H1 (cell line): ENCODE data around the gene DECR2.

Source experiments
- POLR2A ChIP-seq, 2 experiments: IDR thresholded peaks; 1 replicate in 1 of 2; 2 replicates in 1 of 2; pipeline ENCODE4 v1.6.1; 2011; ENCODE audit warnings: low read depth in 2 of 2, low read length in 2 of 2, mild to moderate bottlenecking in 2 of 2; ENCODE audit errors: control extremely low read depth in 1 of 2
- SIN3A ChIP-seq, 2 experiments: IDR thresholded peaks in 1 of 2; conservative IDR thresholded peaks in 1 of 2; 2 replicates each; pipeline ENCODE4 v1.6.1; 2011 to 2012; ENCODE audit warnings: low read length in 2 of 2, improper control_type of control experiment in 1 of 2, low read depth in 1 of 2, mild to moderate bottlenecking in 1 of 2
- SP2 ChIP-seq: IDR thresholded peaks from 2 replicates; pipeline ENCODE4 v1.6.1; 2012; ENCODE audit warnings: mild to moderate bottlenecking, low read length, inconsistent platforms
- TF ChIP-seq, protein P1 (sequence below), 3 experiments: IDR thresholded peaks; 1 replicate in 2 of 3; 2 replicates in 1 of 3; pipeline versions ENCODE4 v1.5.1 to v1.6.1; 2011; ENCODE audit warnings: low read length in 3 of 3, mild to moderate bottlenecking in 3 of 3, inconsistent platforms in 2 of 3, low read depth in 1 of 3, moderate library complexity in 1 of 3; ENCODE audit not compliant: insufficient read depth in 1 of 3; ENCODE audit errors: control extremely low read depth in 1 of 3
- TF ChIP-seq, protein P2 (sequence below): IDR thresholded peaks from 2 replicates; pipeline ENCODE4 v1.6.1; 2012; ENCODE audit warnings: inconsistent platforms

DNA sequence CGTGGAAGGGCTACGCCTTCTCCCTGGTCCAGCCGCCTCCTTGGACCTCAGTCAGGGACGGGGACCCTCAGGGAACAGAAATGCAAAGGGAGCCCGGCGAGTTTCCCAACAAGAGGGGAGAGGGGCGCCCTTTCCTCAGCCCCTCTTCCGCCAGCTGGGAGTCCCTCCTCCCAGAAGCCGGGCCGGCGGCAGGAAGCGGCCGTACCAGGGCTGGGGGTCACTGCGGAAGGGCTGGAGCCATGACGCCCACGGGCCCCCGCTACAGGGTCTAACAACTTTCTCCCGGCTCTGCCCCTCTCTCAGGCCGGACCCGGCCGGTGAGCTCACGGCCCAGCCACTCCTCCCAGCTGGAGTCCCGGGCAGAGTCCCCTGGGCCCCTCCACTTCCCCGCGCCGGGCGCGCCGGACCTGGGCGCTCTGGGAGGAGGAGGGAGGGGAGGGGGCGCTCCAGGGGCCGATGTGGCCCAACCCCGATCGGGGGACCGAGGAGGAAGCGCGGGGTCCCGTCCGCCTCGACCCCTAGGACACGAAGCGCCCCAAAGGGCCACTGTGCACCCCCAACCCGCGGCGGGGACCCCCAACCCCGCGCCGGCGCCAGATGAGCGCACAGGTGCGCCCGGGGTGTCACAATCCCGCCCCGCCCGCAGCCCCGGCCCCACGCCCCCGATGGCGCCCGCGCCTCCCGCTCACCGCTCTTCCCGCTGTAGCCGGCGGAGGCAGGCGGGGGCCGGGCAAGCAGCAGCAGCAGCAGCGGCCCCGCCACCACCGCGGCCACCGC lies 20.5 kb upstream of the DECR2 start:
- TF ChIP-seq, protein P1, sequence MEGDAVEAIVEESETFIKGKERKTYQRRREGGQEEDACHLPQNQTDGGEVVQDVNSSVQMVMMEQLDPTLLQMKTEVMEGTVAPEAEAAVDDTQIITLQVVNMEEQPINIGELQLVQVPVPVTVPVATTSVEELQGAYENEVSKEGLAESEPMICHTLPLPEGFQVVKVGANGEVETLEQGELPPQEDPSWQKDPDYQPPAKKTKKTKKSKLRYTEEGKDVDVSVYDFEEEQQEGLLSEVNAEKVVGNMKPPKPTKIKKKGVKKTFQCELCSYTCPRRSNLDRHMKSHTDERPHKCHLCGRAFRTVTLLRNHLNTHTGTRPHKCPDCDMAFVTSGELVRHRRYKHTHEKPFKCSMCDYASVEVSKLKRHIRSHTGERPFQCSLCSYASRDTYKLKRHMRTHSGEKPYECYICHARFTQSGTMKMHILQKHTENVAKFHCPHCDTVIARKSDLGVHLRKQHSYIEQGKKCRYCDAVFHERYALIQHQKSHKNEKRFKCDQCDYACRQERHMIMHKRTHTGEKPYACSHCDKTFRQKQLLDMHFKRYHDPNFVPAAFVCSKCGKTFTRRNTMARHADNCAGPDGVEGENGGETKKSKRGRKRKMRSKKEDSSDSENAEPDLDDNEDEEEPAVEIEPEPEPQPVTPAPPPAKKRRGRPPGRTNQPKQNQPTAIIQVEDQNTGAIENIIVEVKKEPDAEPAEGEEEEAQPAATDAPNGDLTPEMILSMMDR (IDR thresholded peaks at IDR 0.05; ENCODE audit: control extremely low read depth in 1 of 3, insufficient read depth in 1 of 3, low read depth in 1 of 3, low read length in 3 of 3): no peak
- TF ChIP-seq SP2 (no peak), SIN3A (conservative IDR thresholded peaks at IDR 0.05 in 1 of 2, IDR thresholded peaks at IDR 0.05 in 1 of 2; ENCODE audit: low read depth in 1 of 2, low read length in 2 of 2) (peak in 1 of 2 experiments; percentile 72; a peak in 1 of 4 replicates), POLR2A (IDR thresholded peaks at IDR 0.05; ENCODE audit: control extremely low read depth in 1 of 2, low read depth in 2 of 2, low read length in 2 of 2) (no peak)
- TF ChIP-seq, protein P2, sequence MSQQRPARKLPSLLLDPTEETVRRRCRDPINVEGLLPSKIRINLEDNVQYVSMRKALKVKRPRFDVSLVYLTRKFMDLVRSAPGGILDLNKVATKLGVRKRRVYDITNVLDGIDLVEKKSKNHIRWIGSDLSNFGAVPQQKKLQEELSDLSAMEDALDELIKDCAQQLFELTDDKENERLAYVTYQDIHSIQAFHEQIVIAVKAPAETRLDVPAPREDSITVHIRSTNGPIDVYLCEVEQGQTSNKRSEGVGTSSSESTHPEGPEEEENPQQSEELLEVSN: no peak
